ENCODE measurements around the gene CYP27A1.
"Not testable (repeated sequence)": the region's sequence is repeated elsewhere in the genome, so short reads cannot be mapped to it uniquely, and the experiment has no call there.

CYP27A1 gene

GRCh38 chr2:218781691-218782527 lies at the start of gene CYP27A1:
TSS of gene CYP27A1 (plus strand) at chr2:218782147. CDS start at chr2:218782183, 36 bp downstream.
- DNase-seq (ENCODE audit: low read depth, low spot score): no peak

GRCh38 chr2:218732761-218733158 lies 49.2 kb upstream of the CYP27A1 start:
- no peak for DNase-seq (ENCODE audit: low read depth, low spot score)

GRCh38 chr2:218733171-218734021 lies 48.6 kb upstream of the CYP27A1 start:
- DNase-seq (ENCODE audit: low read depth, low spot score): no peak

GRCh38 chr2:218734190-218734975 lies 47.6 kb upstream of the CYP27A1 start:
- DNase-seq (ENCODE audit: low read depth, low spot score): no peak

- DNase-seq (ENCODE audit: low read depth, low spot score): no peak
These were observed 45.4 kb upstream of the CYP27A1 start for GRCh38 chr2:218736531-218736930.

GRCh38 chr2:218743068-218743467 lies 38.9 kb upstream of the CYP27A1 start:
- DNase-seq (ENCODE audit: low read depth, low spot score): no peak

GRCh38 chr2:218744615-218745014 lies 37.3 kb upstream of the CYP27A1 start:
- no peak for DNase-seq (ENCODE audit: low read depth, low spot score)

- no peak for DNase-seq (ENCODE audit: low read depth, low spot score)
These were observed 36.8 kb upstream of the CYP27A1 start for GRCh38 chr2:218745160-218745558.

GRCh38 chr2:218745559-218746469 lies 36.1 kb upstream of the CYP27A1 start:
- no peak for DNase-seq (ENCODE audit: low read depth, low spot score)

GRCh38 chr2:218746470-218746795 lies 35.5 kb upstream of the CYP27A1 start:
- DNase-seq (ENCODE audit: low read depth, low spot score): no peak

GRCh38 chr2:218746960-218747359 lies 35.0 kb upstream of the CYP27A1 start:
- DNase-seq (ENCODE audit: low read depth, low spot score): no peak

GRCh38 chr2:218748741-218749441 lies 33.1 kb upstream of the CYP27A1 start:
- no peak for DNase-seq (ENCODE audit: low read depth, low spot score)

GRCh38 chr2:218754201-218754600 lies 27.7 kb upstream of the CYP27A1 start:
- DNase-seq (ENCODE audit: low read depth, low spot score): no peak

- no peak for DNase-seq (ENCODE audit: low read depth, low spot score)
These were observed 27.2 kb upstream of the CYP27A1 start for GRCh38 chr2:218754781-218755180.

- no peak for DNase-seq (ENCODE audit: low read depth, low spot score)
These were observed 26.8 kb upstream of the CYP27A1 start for GRCh38 chr2:218755198-218755566.

- DNase-seq (ENCODE audit: low read depth, low spot score): no peak
These were observed 26.2 kb upstream of the CYP27A1 start for GRCh38 chr2:218755567-218756404.

GRCh38 chr2:218756599-218757377 lies 25.2 kb upstream of the CYP27A1 start:
- DNase-seq (ENCODE audit: low read depth, low spot score): no peak

- no peak for DNase-seq (ENCODE audit: low read depth, low spot score)
These were observed 20.2 kb upstream of the CYP27A1 start for GRCh38 chr2:218761795-218762194.

- DNase-seq (ENCODE audit: low read depth, low spot score): not testable (repeated sequence)
These were observed 9.2 kb upstream of the CYP27A1 start for GRCh38 chr2:218772759-218773158.

Measured in brain pericyte (primary cell).